SU-DHL-6 (cell line): ENCODE measurements around the gene NEK11.

Experiments used
- CTCF ChIP-seq: fragments of 200-600 bp; sonication (generic); IDR thresholded peaks from one replicate; pipeline ENCODE4 v1.5.1; 2017; ENCODE audit warnings: antibody characterized with exemption, mild to moderate bottlenecking, low read length, moderate library complexity; ENCODE audit not compliant: insufficient read depth, poor library complexity, severe bottlenecking
- EZH2phosphoT487 ChIP-seq: fragments of 200-600 bp; sonication (generic), shearing (Covaris generic); conservative IDR thresholded peaks from 2 replicates; pipeline ENCODE4 v1.6.1; 2018; ENCODE audit warnings: mild to moderate bottlenecking, antibody characterized with exemption, low read length, moderate library complexity, mixed read lengths

- TF ChIP-seq CTCF (no peak), EZH2phosphoT487 (no peak)
Observed at GRCh38 chr3:131223373-131224289, 197.0 kb downstream of the NEK11 start.
